OCI-LY3 (cell line): ENCODE measurements around the gene ARHGAP10.

Experiments
- EZH2phosphoT487 ChIP-seq: fragments of 200-600 bp; shearing (Covaris generic); IDR thresholded peaks from 2 replicates; pipeline ENCODE4 v1.6.1; 2018; ENCODE audit warnings: antibody characterized with exemption, mixed run types, low read depth
- TF ChIP-seq, protein P1 (sequence below): fragments of 200-600, 300-600 bp; sonication (generic); IDR thresholded peaks from 2 replicates; pipeline ENCODE4 v1.5.1; 2014; ENCODE audit warnings: antibody characterized with exemption, low read length, low read depth

DNA sequence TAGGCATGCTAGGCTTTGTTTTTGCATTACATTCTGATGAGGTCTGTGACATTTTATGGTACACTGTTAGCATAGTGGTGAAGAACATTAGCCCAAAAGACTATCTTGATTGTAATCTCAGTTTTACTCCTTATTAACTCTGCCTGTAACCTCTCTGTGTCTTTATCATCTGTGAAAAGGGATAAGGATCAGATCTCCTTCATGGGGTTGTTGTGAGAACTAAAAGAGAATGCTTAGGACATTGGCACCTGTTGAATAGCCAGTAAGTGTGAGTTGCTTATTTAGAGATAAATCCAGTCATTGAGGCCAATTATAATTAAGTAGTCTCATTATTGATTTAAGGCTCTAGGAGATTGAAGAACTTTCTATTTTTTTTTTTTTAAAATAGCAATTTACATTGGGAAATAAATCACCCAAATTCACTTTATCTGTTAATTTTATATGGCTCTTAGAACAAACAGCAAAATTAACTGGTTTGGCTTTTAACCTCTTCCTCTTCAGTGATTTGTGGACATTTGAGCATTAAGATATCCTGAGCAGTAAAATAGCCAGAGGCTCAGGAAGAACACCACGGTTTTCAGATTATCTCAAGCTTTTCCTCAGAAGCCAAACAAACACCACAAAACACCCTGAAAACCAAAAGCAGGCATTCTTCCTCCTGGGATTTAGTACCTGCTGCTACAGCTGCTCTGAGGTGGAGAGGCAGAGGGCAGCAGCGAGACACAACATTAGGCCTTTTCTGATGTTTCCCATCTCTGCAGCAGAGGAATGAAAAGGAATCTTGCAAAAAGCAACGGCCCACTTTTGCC, 192.9 kb downstream of the ARHGAP10 start:
- TF ChIP-seq, protein P1, sequence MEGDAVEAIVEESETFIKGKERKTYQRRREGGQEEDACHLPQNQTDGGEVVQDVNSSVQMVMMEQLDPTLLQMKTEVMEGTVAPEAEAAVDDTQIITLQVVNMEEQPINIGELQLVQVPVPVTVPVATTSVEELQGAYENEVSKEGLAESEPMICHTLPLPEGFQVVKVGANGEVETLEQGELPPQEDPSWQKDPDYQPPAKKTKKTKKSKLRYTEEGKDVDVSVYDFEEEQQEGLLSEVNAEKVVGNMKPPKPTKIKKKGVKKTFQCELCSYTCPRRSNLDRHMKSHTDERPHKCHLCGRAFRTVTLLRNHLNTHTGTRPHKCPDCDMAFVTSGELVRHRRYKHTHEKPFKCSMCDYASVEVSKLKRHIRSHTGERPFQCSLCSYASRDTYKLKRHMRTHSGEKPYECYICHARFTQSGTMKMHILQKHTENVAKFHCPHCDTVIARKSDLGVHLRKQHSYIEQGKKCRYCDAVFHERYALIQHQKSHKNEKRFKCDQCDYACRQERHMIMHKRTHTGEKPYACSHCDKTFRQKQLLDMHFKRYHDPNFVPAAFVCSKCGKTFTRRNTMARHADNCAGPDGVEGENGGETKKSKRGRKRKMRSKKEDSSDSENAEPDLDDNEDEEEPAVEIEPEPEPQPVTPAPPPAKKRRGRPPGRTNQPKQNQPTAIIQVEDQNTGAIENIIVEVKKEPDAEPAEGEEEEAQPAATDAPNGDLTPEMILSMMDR = peak; percentile 64
- TF ChIP-seq EZH2phosphoT487 = no peak
